CD14-positive monocyte (primary cell): ENCODE results near the gene SDCBP2. TPM values are rescaled to one million over a fixed set of nuclear protein-coding genes. Genes with fewer than 3 reads are reported as not detected.

Experiments used
- DNase-seq, 3 donors: peaks; one replicate each; pipeline ENCODE4 v3.0.0-alpha.2; 2011 to 2022
- H2AFZ ChIP-seq: 2 replicates; pipeline ENCODE4 v1.6.0; 2012; ENCODE audit warnings: mild to moderate bottlenecking, low read depth, low read length, inconsistent platforms; ENCODE audit not compliant: insufficient read depth, poor library complexity, severe bottlenecking
- H3K27ac ChIP-seq, 2 donors: 1 replicate in 1 of 2; 2 replicates in 1 of 2; pipeline ENCODE4 v1.5.1; 2012 to 2013; ENCODE audit warnings: low read length in 2 of 2, control low read depth in 1 of 2, inconsistent platforms in 1 of 2, low read depth in 1 of 2, mild to moderate bottlenecking in 1 of 2
- H3K27me3 ChIP-seq, 2 donors: one replicate each; pipeline versions ENCODE4 v1.6.0 to v1.6.1; 2011 to 2013; ENCODE audit warnings: low read length in 2 of 2; ENCODE audit not compliant: control insufficient read depth in 2 of 2, insufficient read depth in 2 of 2
- H3K36me3 ChIP-seq, 2 donors: replicated peaks in 1 of 2; 1 replicate in 1 of 2; 2 replicates in 1 of 2; pipeline versions ENCODE4 v1.5.1 to v1.6.1; 2012 to 2013; ENCODE audit warnings: low read length in 2 of 2, control low read depth in 1 of 2, inconsistent platforms in 1 of 2, mild to moderate bottlenecking in 1 of 2; ENCODE audit not compliant: insufficient read depth in 2 of 2, control insufficient read depth in 1 of 2
- H3K4me1 ChIP-seq, 2 donors: 1 replicate in 1 of 2; 2 replicates in 1 of 2; pipeline versions ENCODE4 v1.5.1 to v1.6.1; 2012 to 2013; ENCODE audit warnings: low read length in 2 of 2, control low read depth in 1 of 2, inconsistent platforms in 1 of 2, mild to moderate bottlenecking in 1 of 2, moderate library complexity in 1 of 2; ENCODE audit not compliant: insufficient read depth in 2 of 2, control insufficient read depth in 1 of 2
- H3K4me2 ChIP-seq: replicated peaks from 2 replicates; pipeline ENCODE3; 2012; ENCODE audit warnings: low read length, moderate library complexity, mild to moderate bottlenecking; ENCODE audit not compliant: poor library complexity, severe bottlenecking; ENCODE audit errors: extremely low read depth
- H3K4me3 ChIP-seq, 3 experiments: fragments of 200-600 bp in 1 of 3; sonication (generic) in 1 of 3; replicated peaks in 1 of 3; 1 replicate in 2 of 3; 2 replicates in 1 of 3; pipeline ENCODE4 v1.5.1; 2011 to 2013; ENCODE audit warnings: low read length in 3 of 3, mild to moderate bottlenecking in 3 of 3, control low read depth in 2 of 3, low read depth in 2 of 3, inconsistent platforms in 1 of 3, moderate library complexity in 1 of 3
- H3K79me2 ChIP-seq: 2 replicates; pipeline ENCODE4 v1.6.0; 2012; ENCODE audit warnings: mild to moderate bottlenecking, control low read depth, inconsistent platforms, low read length, moderate library complexity; ENCODE audit not compliant: insufficient read depth
- H3K9ac ChIP-seq: 2 replicates; pipeline ENCODE4 v1.6.0; 2017; ENCODE audit warnings: low read length, mild to moderate bottlenecking; ENCODE audit not compliant: insufficient read depth, poor library complexity, severe bottlenecking
- H3K9me3 ChIP-seq, 2 donors: replicated peaks in 1 of 2; 1 replicate in 1 of 2; 2 replicates in 1 of 2; pipeline versions ENCODE4 v1.5.1 to v1.6.1; 2012 to 2013; ENCODE audit warnings: low read length in 2 of 2, control low read depth in 1 of 2; ENCODE audit not compliant: control insufficient read depth in 1 of 2, insufficient read depth in 1 of 2
- H4K20me1 ChIP-seq: 2 replicates; pipeline ENCODE4 v1.6.0; 2012; ENCODE audit warnings: mild to moderate bottlenecking, low read length, control low read depth, moderate library complexity; ENCODE audit not compliant: insufficient read depth
- H3K27ac Mint-ChIP-seq, 7 donors: one replicate each; pipeline ENCODE4 v1.8.0; 2020; ENCODE audit warnings: mild to moderate bottlenecking in 7 of 7, mixed read lengths in 7 of 7, moderate library complexity in 6 of 7, inconsistent platforms in 2 of 7
- H3K27me3 Mint-ChIP-seq, 3 donors: one replicate each; pipeline ENCODE4 v1.8.0; 2021 to 2022; ENCODE audit warnings: low read depth in 3 of 3, mild to moderate bottlenecking in 3 of 3, mixed read lengths in 3 of 3, moderate library complexity in 3 of 3, inconsistent platforms in 1 of 3
- H3K36me3 Mint-ChIP-seq, 2 donors: one replicate each; pipeline ENCODE4 v1.8.0; 2020; ENCODE audit warnings: mixed read lengths in 2 of 2, inconsistent platforms in 1 of 2, mild to moderate bottlenecking in 1 of 2
- H3K4me1 Mint-ChIP-seq: one replicate; pipeline ENCODE4 v1.8.0; 2020; ENCODE audit warnings: mild to moderate bottlenecking, mixed read lengths
- H3K4me3 Mint-ChIP-seq, 2 donors: one replicate each; pipeline ENCODE4 v1.8.0; 2020; ENCODE audit warnings: mild to moderate bottlenecking in 2 of 2, mixed read lengths in 2 of 2, moderate library complexity in 1 of 2
- H3K9me3 Mint-ChIP-seq, 7 donors: one replicate each; pipeline ENCODE4 v1.8.0; 2020 to 2022; ENCODE audit warnings: mixed read lengths in 7 of 7, mild to moderate bottlenecking in 6 of 7, moderate library complexity in 6 of 7, inconsistent platforms in 2 of 7
- CTCF ChIP-seq: fragments of 200-600 bp; IDR thresholded peaks from one replicate; pipeline ENCODE4 v1.8.0; 2022; ENCODE audit warnings: antibody characterized with exemption, mild to moderate bottlenecking
- WGBS: methylation state at CpG from one replicate; pipeline ENCODE4 v1.1.5; 2013; ENCODE audit warnings: missing lambda C conversion rate; ENCODE audit not compliant: insufficient coverage; 5-methylcytosine and 5-hydroxymethylcytosine counted together
- intact Hi-C, 2 donors: fragments of 100-400 bp; cut with micrococcal nuclease; formaldehyde crosslinking; loops; one replicate each; pipeline versions ENCODE4 v1.15.0 to v1.15.1; 2023
- polyA plus RNA-seq, 3 donors: library from polyadenylated mRNA; depleted of rRNA in 1 of 3; unstranded in 2 of 3; stranded (reverse) in 1 of 3; fragments of 300-500 nt in 2 of 3; fragments of >200 nt in 1 of 3; fragmentation: Illumina TruSeq in 2 of 3; gene quantifications; 1 replicate in 2 of 3; 2 replicates in 1 of 3; pipeline ENCODE4 v1.2.3, GENCODE V29; 2012 to 2021

Gene SDCBP2
- polyA plus RNA-seq, 3 donors, result 0.69 to 1.0 (median 0.71) TPM

DNA sequence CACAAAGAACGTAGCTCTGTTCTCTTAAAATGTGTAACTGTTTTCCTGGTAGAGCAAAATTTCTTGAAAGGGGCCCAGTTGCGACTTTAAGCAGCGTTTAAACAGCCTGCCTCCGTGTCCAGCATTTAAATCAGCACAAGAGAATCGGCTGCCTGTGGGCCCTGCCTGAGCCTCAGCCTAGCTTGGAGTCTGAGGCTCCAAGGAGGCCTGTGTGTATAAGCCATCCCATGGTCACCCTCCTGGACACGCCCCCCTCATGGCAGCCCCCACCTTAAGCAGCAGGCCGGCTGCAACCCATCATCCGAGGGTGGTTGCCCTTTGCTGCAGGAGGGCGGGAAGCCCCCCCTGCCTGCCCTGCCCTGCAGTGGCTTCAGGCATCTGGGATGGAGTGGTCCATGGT, 18.9 kb downstream of the SDCBP2 start:
- Histone ChIP-seq H3K9ac (no peak overlapping the region), H3K9me3 (no peaks in the 10 kb centered on the region), H4K20me1 (no peaks in the 10 kb centered on the region), H3K27ac (no peak overlapping the region), H3K27me3 (no peaks in the 10 kb centered on the region), H3K4me3 (no peak overlapping the region), H3K4me1 (peaks cover 6 to 7% of the 10 kb centered on the region in 2 donors), H3K79me2 (no peaks in the 10 kb centered on the region), H2AFZ (no peak overlapping the region), H3K36me3 (no peaks in the 10 kb centered on the region), H3K4me2 (no peak overlapping the region)
- DNase-seq, result no peak
- Mint-ChIP-seq H3K36me3 (no peaks in the 10 kb centered on the region), H3K4me1 (no peaks in the 10 kb centered on the region), H3K27ac (no peak overlapping the region), H3K9me3 (no peaks in the 10 kb centered on the region), H3K4me3 (no peak overlapping the region), H3K27me3 (peaks cover 0 to 3% (median 3%) of the 10 kb centered on the region in 3 donors)
- no peak for TF ChIP-seq CTCF
- intact Hi-C loops, result loop anchor here (5.0 kb wide), 2 partner anchors 127 to 192 kb away; no protein-coding TSS in a partner anchor
- 93% methylated on average over 6 of the region's 9 CpGs for WGBS

- Histone ChIP-seq H3K4me2 (no peak overlapping the region), H3K79me2 (no peaks in the 10 kb centered on the region), H3K9ac (no peak overlapping the region), H3K4me1 (peaks cover 6 to 7% of the 10 kb centered on the region in 2 donors), H3K27ac (no peak overlapping the region), H2AFZ (no peak overlapping the region), H3K36me3 (no peaks in the 10 kb centered on the region), H3K27me3 (no peaks in the 10 kb centered on the region), H4K20me1 (no peaks in the 10 kb centered on the region), H3K4me3 (no peak overlapping the region), H3K9me3 (no peaks in the 10 kb centered on the region)
- Mint-ChIP-seq H3K27me3 (peaks cover 0 to 3% (median 0%) of the 10 kb centered on the region in 3 donors), H3K27ac (no peak overlapping the region), H3K36me3 (no peaks in the 10 kb centered on the region), H3K4me3 (no peak overlapping the region), H3K9me3 (no peaks in the 10 kb centered on the region), H3K4me1 (no peaks in the 10 kb centered on the region)
- intact Hi-C loops, result no loop called here
- TF ChIP-seq CTCF, result no peak
- WGBS, result 95% methylated on average over 11 of the region's 12 CpGs
- DNase-seq, result no peak
Observed at GRCh38 chr20:1309439-1309847, 19.5 kb downstream of the SDCBP2 start.
